OCI-LY3 (cell line): Measurements from ENCODE around the gene EDDM3A.
A peak's percentile ranks its signal among the peaks of the same experiment; 100 is the strongest.

ENCODE experiments used
- H2AFZ ChIP-seq: fragments of 200-600, 300-600 bp; shearing (Covaris generic); 2 replicates; pipeline ENCODE4 v1.6.0; 2014; ENCODE audit warnings: antibody characterized with exemption, low read depth, low read length
- H3K27ac ChIP-seq: fragments of 200-600, 300-600 bp; sonication (generic); 2 replicates; pipeline ENCODE4 v1.5.1; 2014; ENCODE audit warnings: mild to moderate bottlenecking, low read length, moderate library complexity, mixed read lengths
- H3K27me3 ChIP-seq: fragments of 200-600, 300-600 bp; sonication (generic); 2 replicates; pipeline ENCODE4 v1.6.1; 2014; ENCODE audit warnings: low read depth, low read length, mixed read lengths
- H3K36me3 ChIP-seq: fragments of 200-600, 300-600 bp; sonication (generic); replicated peaks from 2 replicates; pipeline ENCODE3; 2014; ENCODE audit warnings: low read depth, low read length, mixed read lengths
- H3K4me1 ChIP-seq: fragments of 300-600, 200-600 bp; sonication (generic); 2 replicates; pipeline ENCODE4 v1.6.1; 2014; ENCODE audit warnings: low read length, mixed read lengths
- H3K4me2 ChIP-seq: fragments of 200-600, 300-600 bp; sonication (generic); 2 replicates; pipeline ENCODE4 v1.6.1; 2014; ENCODE audit warnings: low read length, mixed read lengths
- H3K4me3 ChIP-seq: fragments of 300-600, 200-600 bp; sonication (generic); 2 replicates; pipeline ENCODE4 v1.5.1; 2014; ENCODE audit warnings: antibody characterized with exemption, mild to moderate bottlenecking, low read length, moderate library complexity
- H3K79me2 ChIP-seq: fragments of 300-600, 200-600 bp; shearing (Covaris generic); 2 replicates; pipeline ENCODE4 v1.6.1; 2014; ENCODE audit warnings: mild to moderate bottlenecking, low read length, mixed read lengths
- H3K9ac ChIP-seq: fragments of 300-600, 200-600 bp; shearing (Covaris generic); 2 replicates; pipeline ENCODE4 v1.6.0; 2014; ENCODE audit warnings: mild to moderate bottlenecking, low read length, moderate library complexity
- H3K9me3 ChIP-seq: fragments of 200-600, 300-600 bp; shearing (Covaris generic); 2 replicates; pipeline ENCODE4 v1.6.1; 2014; ENCODE audit warnings: low read length, mixed read lengths; ENCODE audit not compliant: insufficient read depth
- H4K20me1 ChIP-seq: fragments of 200-600, 300-600 bp; sonication (generic); 2 replicates; pipeline ENCODE4 v1.6.1; 2016; ENCODE audit warnings: low read length, mixed read lengths; ENCODE audit not compliant: insufficient read depth
- EZH2phosphoT487 ChIP-seq: fragments of 200-600 bp; shearing (Covaris generic); IDR thresholded peaks from 2 replicates; pipeline ENCODE4 v1.6.1; 2018; ENCODE audit warnings: antibody characterized with exemption, mixed run types, low read depth
- TF ChIP-seq, protein P1 (sequence below): fragments of 200-600, 300-600 bp; sonication (generic); IDR thresholded peaks from 2 replicates; pipeline ENCODE4 v1.5.1; 2014; ENCODE audit warnings: antibody characterized with exemption, low read length, low read depth

Gene EDDM3A

DNA sequence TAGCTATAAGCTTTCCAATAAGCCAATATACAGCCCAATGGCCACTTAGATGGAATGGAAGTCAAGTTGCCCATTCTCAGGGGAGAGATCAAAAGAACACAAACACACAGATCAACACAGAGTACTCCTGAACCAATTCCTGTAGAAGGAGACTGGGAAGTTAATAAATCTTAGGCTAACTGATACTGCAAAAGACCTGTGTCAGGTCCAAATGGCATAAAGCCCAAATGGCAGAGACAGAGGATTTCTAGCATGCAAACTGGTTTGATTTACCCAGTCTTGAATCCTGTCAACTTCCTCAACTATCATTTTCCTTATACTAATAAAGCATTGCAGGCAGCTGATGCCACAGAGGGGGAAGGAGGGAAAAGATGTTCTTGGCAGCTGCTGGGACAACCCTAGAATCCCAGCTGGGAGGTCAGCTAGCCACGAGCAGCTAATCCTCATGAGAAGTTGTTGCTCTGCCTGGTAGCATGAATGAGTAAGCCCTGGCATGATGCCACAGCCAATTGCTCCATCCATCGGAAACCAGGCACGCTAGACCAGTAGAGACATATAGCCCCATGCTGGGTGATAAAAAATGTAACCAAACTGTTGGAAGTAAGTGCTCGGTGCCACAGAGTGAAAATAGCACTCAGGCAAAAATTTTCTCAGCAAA, 31.0 kb upstream of the EDDM3A start:
- peak overlapping the region; percentile 34 for H3K4me2 ChIP-seq
- H3K79me2 ChIP-seq, result no peaks in the 10 kb centered on the region
- H3K27me3 ChIP-seq, result no peaks in the 10 kb centered on the region
- peaks cover 45% of the 10 kb centered on the region for H3K4me1 ChIP-seq
- H3K36me3 ChIP-seq, result peaks cover 13% of the 10 kb centered on the region
- H3K4me3 ChIP-seq, result no peak overlapping the region
- TF ChIP-seq EZH2phosphoT487, result no peak
- TF ChIP-seq, protein P1, sequence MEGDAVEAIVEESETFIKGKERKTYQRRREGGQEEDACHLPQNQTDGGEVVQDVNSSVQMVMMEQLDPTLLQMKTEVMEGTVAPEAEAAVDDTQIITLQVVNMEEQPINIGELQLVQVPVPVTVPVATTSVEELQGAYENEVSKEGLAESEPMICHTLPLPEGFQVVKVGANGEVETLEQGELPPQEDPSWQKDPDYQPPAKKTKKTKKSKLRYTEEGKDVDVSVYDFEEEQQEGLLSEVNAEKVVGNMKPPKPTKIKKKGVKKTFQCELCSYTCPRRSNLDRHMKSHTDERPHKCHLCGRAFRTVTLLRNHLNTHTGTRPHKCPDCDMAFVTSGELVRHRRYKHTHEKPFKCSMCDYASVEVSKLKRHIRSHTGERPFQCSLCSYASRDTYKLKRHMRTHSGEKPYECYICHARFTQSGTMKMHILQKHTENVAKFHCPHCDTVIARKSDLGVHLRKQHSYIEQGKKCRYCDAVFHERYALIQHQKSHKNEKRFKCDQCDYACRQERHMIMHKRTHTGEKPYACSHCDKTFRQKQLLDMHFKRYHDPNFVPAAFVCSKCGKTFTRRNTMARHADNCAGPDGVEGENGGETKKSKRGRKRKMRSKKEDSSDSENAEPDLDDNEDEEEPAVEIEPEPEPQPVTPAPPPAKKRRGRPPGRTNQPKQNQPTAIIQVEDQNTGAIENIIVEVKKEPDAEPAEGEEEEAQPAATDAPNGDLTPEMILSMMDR, result no peak
- H4K20me1 ChIP-seq, result no peaks in the 10 kb centered on the region
- H3K9ac ChIP-seq, result no peak overlapping the region
- H3K27ac ChIP-seq, result peak overlapping the region; percentile 62
- peaks cover 14% of the 10 kb centered on the region; the same call in 1 of the 2 replicates for H3K9me3 ChIP-seq
- H2AFZ ChIP-seq, result no peak overlapping the region

DNA sequence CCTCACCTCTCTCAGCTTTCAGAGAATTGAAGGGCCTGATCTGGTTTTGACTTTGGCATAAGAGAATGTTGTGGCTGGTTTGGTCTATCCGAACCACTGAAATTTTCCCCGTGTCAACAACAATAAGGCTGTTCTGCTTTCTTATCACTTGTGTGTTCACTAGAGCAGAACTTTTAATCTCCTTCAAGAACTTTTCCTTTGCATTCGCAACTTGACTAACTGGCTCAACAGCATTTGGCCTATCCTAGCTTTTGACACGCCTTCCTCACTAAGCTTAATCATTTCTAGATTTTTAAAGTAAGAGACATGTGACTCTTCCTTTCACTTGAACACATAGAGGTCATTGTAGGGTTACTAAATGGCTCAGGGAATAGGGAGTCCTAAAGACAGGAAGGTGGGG, 25.9 kb upstream of the EDDM3A start:
- Histone ChIP-seq H3K36me3 (peaks cover 12% of the 10 kb centered on the region), H3K4me1 (peaks cover 51% of the 10 kb centered on the region), H3K79me2 (no peaks in the 10 kb centered on the region), H3K9me3 (peaks cover 14% of the 10 kb centered on the region; the same call in 1 of the 2 replicates), H3K27ac (peak overlapping the region; percentile 24), H4K20me1 (no peaks in the 10 kb centered on the region), H3K27me3 (peaks cover 9% of the 10 kb centered on the region; the same call in 1 of the 2 replicates), H3K9ac (no peak overlapping the region), H2AFZ (0 out of 2 replicates have a peak overlapping the region, but pooled peaks have one; percentile 36), H3K4me2 (peak overlapping the region; percentile 38), H3K4me3 (no peak overlapping the region)
- TF ChIP-seq, protein P1, result no peak
- TF ChIP-seq EZH2phosphoT487, result no peak

DNA sequence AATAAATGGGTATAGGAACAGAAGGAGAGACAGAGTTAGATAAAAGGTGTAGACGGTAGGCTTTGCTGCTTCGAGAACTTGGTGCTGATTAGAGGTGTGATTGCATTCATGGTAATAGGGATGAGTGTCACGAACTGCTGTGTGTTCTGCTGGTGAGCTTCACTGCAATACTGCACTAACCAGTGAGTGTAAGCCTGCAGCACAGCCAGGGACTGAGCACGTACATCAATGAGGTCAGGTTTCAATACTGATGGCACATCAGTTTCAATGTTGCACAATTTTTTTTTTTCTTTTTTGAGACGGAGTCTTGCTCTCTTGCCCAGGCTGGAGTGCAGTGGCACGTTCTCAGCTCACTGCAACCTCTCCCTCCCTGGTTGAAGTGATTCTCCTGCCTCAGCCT, 24.9 kb upstream of the EDDM3A start:
- TF ChIP-seq, protein P1, result no peak
- no peak for TF ChIP-seq EZH2phosphoT487
- H3K27ac ChIP-seq, result no peak overlapping the region
- H3K4me1 ChIP-seq, result peaks cover 51% of the 10 kb centered on the region
- peaks cover 9% of the 10 kb centered on the region; the same call in 1 of the 2 replicates for H3K27me3 ChIP-seq
- no peaks in the 10 kb centered on the region for H4K20me1 ChIP-seq
- H3K79me2 ChIP-seq, result no peaks in the 10 kb centered on the region
- no peak overlapping the region for H3K9ac ChIP-seq
- peaks cover 10% of the 10 kb centered on the region; the same call in 1 of the 2 replicates for H3K9me3 ChIP-seq
- H3K36me3 ChIP-seq, result peaks cover 9% of the 10 kb centered on the region
- no peak overlapping the region for H3K4me3 ChIP-seq
- H3K4me2 ChIP-seq, result no peak overlapping the region
- no peak overlapping the region for H2AFZ ChIP-seq

GRCh38 chr14:20722016-20722415, 23.7 kb upstream of the EDDM3A start:
- H3K4me1 ChIP-seq, result peaks cover 58% of the 10 kb centered on the region
- no peak overlapping the region for H3K27ac ChIP-seq
- peaks cover 3% of the 10 kb centered on the region for H3K36me3 ChIP-seq
- H3K27me3 ChIP-seq, result peaks cover 9% of the 10 kb centered on the region; the same call in 1 of the 2 replicates
- H4K20me1 ChIP-seq, result no peaks in the 10 kb centered on the region
- no peak overlapping the region for H3K4me3 ChIP-seq
- no peaks in the 10 kb centered on the region for H3K79me2 ChIP-seq
- peaks cover 4% of the 10 kb centered on the region; the same call in 1 of the 2 replicates for H3K9me3 ChIP-seq
- no peak overlapping the region for H3K9ac ChIP-seq
- TF ChIP-seq, protein P1, result no peak
- TF ChIP-seq EZH2phosphoT487, result no peak
- no peak overlapping the region for H3K4me2 ChIP-seq
- H2AFZ ChIP-seq, result no peak overlapping the region
